Osteoblast (primary cell): ENCODE measurements around the gene LY9. TPM values are rescaled to one million over a fixed set of nuclear protein-coding genes. Genes with fewer than 3 reads are reported as not detected.
"Not testable (repeated sequence)": the region's sequence is repeated elsewhere in the genome, so short reads cannot be mapped to it uniquely, and the experiment has no call there.

Experiments
- DNase-seq: peaks from one replicate; pipeline ENCODE4 v3.0.0; 2011; ENCODE audit warnings: low spot score, mixed read lengths; ENCODE audit not compliant: insufficient read length; ENCODE audit errors: missing footprints
- H2AFZ ChIP-seq: 2 replicates; pipeline ENCODE4 v1.6.0; 2011; ENCODE audit warnings: mild to moderate bottlenecking, low read length
- H3K27ac ChIP-seq: 2 replicates; pipeline ENCODE4 v1.5.1; 2011; ENCODE audit warnings: mild to moderate bottlenecking, low read depth, low read length, moderate library complexity
- H3K27me3 ChIP-seq: 2 replicates; pipeline ENCODE4 v1.6.0; 2012; ENCODE audit warnings: mild to moderate bottlenecking, control low read depth, inconsistent platforms, low read length, moderate library complexity; ENCODE audit not compliant: insufficient read depth
- H3K36me3 ChIP-seq: 2 replicates; pipeline ENCODE4 v1.5.1; 2011; ENCODE audit warnings: mild to moderate bottlenecking, low read length, control low read depth, moderate library complexity; ENCODE audit not compliant: insufficient read depth
- H3K4me1 ChIP-seq: 2 replicates; pipeline ENCODE4 v1.5.1; 2011; ENCODE audit warnings: mild to moderate bottlenecking, low read length, control low read depth, moderate library complexity; ENCODE audit not compliant: insufficient read depth
- H3K4me2 ChIP-seq: 2 replicates; pipeline ENCODE4 v1.6.0; 2011; ENCODE audit warnings: mild to moderate bottlenecking, low read length; ENCODE audit not compliant: insufficient read depth
- H3K4me3 ChIP-seq: fragments of 200-600 bp; sonication (generic); 3 replicates; pipeline ENCODE4 v1.5.1; 2012; ENCODE audit warnings: mild to moderate bottlenecking, low read length, inconsistent platforms; ENCODE audit not compliant: insufficient read depth
- H3K79me2 ChIP-seq: 2 replicates; pipeline ENCODE4 v1.6.0; 2012; ENCODE audit warnings: mild to moderate bottlenecking, low read length, control low read depth, inconsistent platforms; ENCODE audit not compliant: insufficient read depth
- H3K9me3 ChIP-seq: 2 replicates; pipeline ENCODE4 v1.5.1; 2011; ENCODE audit warnings: low read depth, low read length, control low read depth
- H4K20me1 ChIP-seq: 2 replicates; pipeline ENCODE4 v1.6.0; 2012; ENCODE audit warnings: mild to moderate bottlenecking, low read length, control low read depth; ENCODE audit not compliant: insufficient read depth
- total RNA-seq: library from RNA; depleted of rRNA; stranded (reverse); fragments of >200 nt; gene quantifications from 2 replicates; pipeline ENCODE4 v1.2.3, GENCODE V29; 2012
- TF ChIP-seq, protein P1 (sequence below): IDR thresholded peaks from 2 replicates; pipeline ENCODE4 v1.5.1; 2011; ENCODE audit warnings: mild to moderate bottlenecking, low read depth, low read length, moderate library complexity; ENCODE audit errors: extremely low read depth

LY9 gene
- total RNA-seq, 1 donor, result not detected

DNA sequence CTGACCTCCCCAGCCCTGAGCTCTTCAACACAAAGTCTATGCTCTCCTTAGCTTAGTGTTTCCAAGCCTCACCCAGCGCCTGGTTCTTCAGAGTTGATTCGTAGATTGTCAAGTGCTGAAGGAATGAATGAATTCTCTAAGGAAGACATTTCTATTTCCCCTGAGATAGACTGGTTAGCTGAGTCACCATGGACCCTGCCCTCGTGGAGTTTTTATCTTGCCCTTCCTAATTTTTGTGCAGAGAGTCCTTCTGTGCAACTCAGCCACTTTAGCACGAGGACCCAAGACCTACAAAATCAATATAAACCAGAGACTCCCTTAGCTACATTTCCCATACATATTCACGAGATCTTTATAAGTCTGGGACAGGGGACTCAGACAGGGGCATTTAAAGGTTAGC lies 69.4 kb downstream of the LY9 start:
- Histone ChIP-seq H3K4me1 (no peaks in the 10 kb centered on the region), H3K27me3 (no peaks in the 10 kb centered on the region), H3K36me3 (no peaks in the 10 kb centered on the region), H4K20me1 (no peaks in the 10 kb centered on the region), H3K4me2 (no peak overlapping the region), H2AFZ (no peak overlapping the region), H3K4me3 (no peak overlapping the region), H3K27ac (no peak overlapping the region), H3K79me2 (no peaks in the 10 kb centered on the region), H3K9me3 (no peaks in the 10 kb centered on the region)
- TF ChIP-seq, protein P1, sequence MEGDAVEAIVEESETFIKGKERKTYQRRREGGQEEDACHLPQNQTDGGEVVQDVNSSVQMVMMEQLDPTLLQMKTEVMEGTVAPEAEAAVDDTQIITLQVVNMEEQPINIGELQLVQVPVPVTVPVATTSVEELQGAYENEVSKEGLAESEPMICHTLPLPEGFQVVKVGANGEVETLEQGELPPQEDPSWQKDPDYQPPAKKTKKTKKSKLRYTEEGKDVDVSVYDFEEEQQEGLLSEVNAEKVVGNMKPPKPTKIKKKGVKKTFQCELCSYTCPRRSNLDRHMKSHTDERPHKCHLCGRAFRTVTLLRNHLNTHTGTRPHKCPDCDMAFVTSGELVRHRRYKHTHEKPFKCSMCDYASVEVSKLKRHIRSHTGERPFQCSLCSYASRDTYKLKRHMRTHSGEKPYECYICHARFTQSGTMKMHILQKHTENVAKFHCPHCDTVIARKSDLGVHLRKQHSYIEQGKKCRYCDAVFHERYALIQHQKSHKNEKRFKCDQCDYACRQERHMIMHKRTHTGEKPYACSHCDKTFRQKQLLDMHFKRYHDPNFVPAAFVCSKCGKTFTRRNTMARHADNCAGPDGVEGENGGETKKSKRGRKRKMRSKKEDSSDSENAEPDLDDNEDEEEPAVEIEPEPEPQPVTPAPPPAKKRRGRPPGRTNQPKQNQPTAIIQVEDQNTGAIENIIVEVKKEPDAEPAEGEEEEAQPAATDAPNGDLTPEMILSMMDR, result no peak
- no peak for DNase-seq

DNA sequence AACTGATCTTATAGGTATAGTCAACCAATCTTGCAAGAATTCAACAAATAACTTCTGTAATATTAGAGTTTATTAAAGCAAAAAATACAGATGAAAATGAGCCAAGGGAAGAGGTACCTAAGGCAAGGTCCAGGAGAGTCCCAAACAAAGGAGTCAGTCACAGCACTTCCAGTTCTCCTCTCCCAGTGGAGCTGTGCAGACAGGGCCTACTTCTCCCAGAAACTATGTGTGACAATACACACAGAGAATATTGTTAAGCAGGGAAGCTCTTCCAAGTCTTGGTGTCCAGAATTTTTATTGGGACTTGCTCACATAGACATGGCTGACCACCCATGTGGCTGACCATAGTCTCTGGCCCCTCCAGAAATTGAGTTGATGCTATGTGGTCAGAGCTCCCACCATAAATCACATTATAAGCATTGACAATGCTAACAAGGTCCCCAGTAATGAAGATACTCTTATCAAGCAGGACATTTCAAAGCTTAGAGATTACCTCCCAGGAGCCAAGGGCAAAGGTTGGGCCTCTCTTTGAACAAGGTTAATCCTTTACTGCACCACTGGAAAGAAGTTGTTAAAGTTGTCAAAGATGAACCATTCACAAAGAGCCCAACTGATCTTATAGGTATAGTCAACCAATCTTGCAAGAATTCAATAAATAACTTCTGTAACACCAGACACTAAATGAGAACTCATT lies 70.2 kb downstream of the LY9 start:
- TF ChIP-seq, protein P1, result no peak
- DNase-seq, result no peak
- Histone ChIP-seq H3K9me3 (no peaks in the 10 kb centered on the region), H3K4me3 (no peak overlapping the region), H2AFZ (no peak overlapping the region), H3K4me1 (no peaks in the 10 kb centered on the region), H3K27me3 (no peaks in the 10 kb centered on the region), H3K36me3 (no peaks in the 10 kb centered on the region), H3K79me2 (no peaks in the 10 kb centered on the region), H3K4me2 (no peak overlapping the region), H4K20me1 (no peaks in the 10 kb centered on the region), H3K27ac (no peak overlapping the region)

DNA sequence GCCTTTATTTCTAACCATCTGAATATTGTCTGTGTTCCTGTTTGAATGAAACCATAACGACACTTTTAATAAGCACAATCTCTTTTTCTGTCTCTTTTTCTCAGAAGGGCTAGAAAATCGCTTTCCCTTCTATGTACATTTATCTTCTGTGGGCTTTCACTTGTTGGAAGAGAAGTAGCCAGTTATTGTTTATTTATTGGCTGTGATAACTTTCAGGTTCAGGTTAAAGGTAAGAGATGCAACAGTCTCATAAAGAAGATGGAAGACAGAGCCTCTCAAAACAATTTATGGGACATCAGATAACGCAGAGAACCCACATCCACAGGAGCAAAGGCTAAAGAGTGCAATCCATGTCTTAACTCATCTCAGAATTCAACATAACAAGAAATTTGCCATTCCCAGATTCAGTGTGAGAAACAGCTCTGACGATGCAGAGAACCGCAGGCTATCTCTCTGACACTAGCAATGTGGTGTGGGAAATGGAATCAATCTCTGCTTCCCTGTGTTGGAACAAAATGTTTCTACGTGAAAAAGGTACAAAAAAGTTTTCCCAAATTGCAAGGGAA lies 70.8 kb downstream of the LY9 start:
- Histone ChIP-seq H4K20me1 (no peaks in the 10 kb centered on the region), H2AFZ (no peak overlapping the region), H3K4me3 (no peak overlapping the region), H3K9me3 (no peaks in the 10 kb centered on the region), H3K4me2 (no peak overlapping the region), H3K4me1 (no peaks in the 10 kb centered on the region), H3K36me3 (no peaks in the 10 kb centered on the region), H3K79me2 (no peaks in the 10 kb centered on the region), H3K27ac (no peak overlapping the region), H3K27me3 (no peaks in the 10 kb centered on the region)
- TF ChIP-seq, protein P1, result no peak
- no peak for DNase-seq

DNA sequence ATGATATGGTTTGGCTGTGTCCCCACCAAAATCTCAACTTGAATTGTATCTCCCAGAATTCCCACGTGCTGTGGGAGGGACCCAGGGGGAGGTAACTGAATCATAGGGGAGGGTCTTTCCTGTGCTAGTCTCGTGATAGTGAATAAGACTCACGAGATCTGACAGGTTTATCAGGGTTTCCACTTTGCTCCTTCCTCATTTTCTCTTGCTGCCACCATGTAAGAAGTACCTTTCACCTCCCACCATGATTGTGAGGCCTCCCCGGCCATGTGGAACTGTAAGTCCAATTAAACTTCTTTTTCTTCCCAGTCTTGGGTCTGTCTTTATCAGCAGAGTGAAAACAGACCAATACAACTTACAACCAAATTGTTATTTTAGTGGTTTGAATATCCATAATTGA lies 71.7 kb downstream of the LY9 start:
- not testable (repeated sequence) for H3K9me3 ChIP-seq, H3K4me3 ChIP-seq, H2AFZ ChIP-seq, H4K20me1 ChIP-seq, H3K27ac ChIP-seq, H3K36me3 ChIP-seq, H3K27me3 ChIP-seq, H3K79me2 ChIP-seq, H3K4me1 ChIP-seq, DNase-seq, H3K4me2 ChIP-seq
